Smooth muscle cell (in vitro differentiated cells): ENCODE results near the gene MPV17L2. TPM values are rescaled to one million over a fixed set of nuclear protein-coding genes. Genes with fewer than 3 reads are reported as not detected.

Source experiments
- DNase-seq: peaks from one replicate; lab custom pipeline; 2025; ENCODE audit not compliant: unreplicated experiment; lab: John Stamatoyannopoulos, UW
- H2AFZ ChIP-seq: fragments of 200-600 bp; sonication (generic); 2 replicates; pipeline ENCODE4 v1.6.0; 2016; ENCODE audit warnings: antibody characterized with exemption, low read depth, mild to moderate bottlenecking
- H3F3A ChIP-seq: fragments of 200-600 bp; sonication (generic); 2 replicates; pipeline ENCODE4 v1.6.0; 2017; ENCODE audit warnings: antibody characterized with exemption, low read depth
- H3K27ac ChIP-seq: fragments of 200-600 bp; sonication (generic); 2 replicates; pipeline ENCODE4 v1.5.1; 2016; ENCODE audit warnings: low read depth, mild to moderate bottlenecking
- H3K27me3 ChIP-seq: fragments of 200-600 bp; sonication (generic); 2 replicates; pipeline ENCODE4 v1.6.1; 2016; ENCODE audit warnings: low read depth, mild to moderate bottlenecking
- H3K36me3 ChIP-seq: fragments of 200-600 bp; sonication (generic); 2 replicates; pipeline ENCODE4 v1.5.1; 2016; ENCODE audit warnings: low read depth
- H3K4me1 ChIP-seq: fragments of 200-600 bp; sonication (generic); 2 replicates; pipeline ENCODE4 v1.5.1; 2016; ENCODE audit warnings: low read depth
- H3K4me2 ChIP-seq: fragments of 200-600 bp; sonication (generic); 2 replicates; pipeline ENCODE4 v1.6.0; 2016; ENCODE audit warnings: mild to moderate bottlenecking
- H3K4me3 ChIP-seq: fragments of 200-600 bp; sonication (generic); 2 replicates; pipeline ENCODE4 v1.5.1; 2016; ENCODE audit warnings: mild to moderate bottlenecking
- H3K79me2 ChIP-seq: fragments of 200-600 bp; sonication (generic); 2 replicates; pipeline ENCODE4 v1.6.0; 2016; ENCODE audit warnings: low read depth, mild to moderate bottlenecking
- H3K9ac ChIP-seq: fragments of 200-600 bp; sonication (generic); 2 replicates; pipeline ENCODE4 v1.6.0; 2016; ENCODE audit warnings: low read depth
- H3K9me3 ChIP-seq: fragments of 200-600 bp; sonication (generic); replicated peaks from 2 replicates; pipeline ENCODE4 v1.5.1; 2016; ENCODE audit warnings: low read depth
- H4K20me1 ChIP-seq: fragments of 200-600 bp; sonication (generic); 2 replicates; pipeline ENCODE4 v1.6.0; 2016; ENCODE audit warnings: low read depth
- WGBS: methylation state at CpG from one replicate; pipeline ENCODE4 v1.1.7; 2016; ENCODE audit warnings: low lambda C conversion rate; 5-methylcytosine and 5-hydroxymethylcytosine counted together
- polyA plus RNA-seq: library from polyadenylated mRNA; unstranded; fragments of >200 nt; fragmentation: Nextera tagmentation; extraction: Ambion mirVana; gene quantifications from 2 replicates; pipeline ENCODE4 v1.2.1, GENCODE V29; 2016
- total RNA-seq: library from RNA; depleted of rRNA; stranded (reverse); fragments of >200 nt; gene quantifications from 2 replicates; pipeline ENCODE4 v1.2.3, GENCODE V29; 2014
- TF ChIP-seq, protein P1 (sequence below): fragments of 200-600 bp; sonication (generic); IDR thresholded peaks from 2 replicates; pipeline ENCODE4 v1.5.1; 2017; ENCODE audit warnings: borderline replicate concordance, mild to moderate bottlenecking, antibody characterized with exemption; ENCODE audit not compliant: insufficient read depth, poor library complexity, severe bottlenecking

Gene MPV17L2
- total and polyA plus RNA-seq, 2 experiments from 2014 or later = 11.6 to 28.7 TPM

GRCh38 chr19:18160493-18160970 is 32.5 kb upstream of the MPV17L2 start:
- H3F3A ChIP-seq = no peaks in the 10 kb centered on the region
- H3K36me3 ChIP-seq = no peaks in the 10 kb centered on the region
- H3K4me3 ChIP-seq = no peak overlapping the region
- peaks cover 26% of the 10 kb centered on the region for H4K20me1 ChIP-seq
- H3K4me2 ChIP-seq = peak overlapping the region; percentile 76
- TF ChIP-seq, protein P1, sequence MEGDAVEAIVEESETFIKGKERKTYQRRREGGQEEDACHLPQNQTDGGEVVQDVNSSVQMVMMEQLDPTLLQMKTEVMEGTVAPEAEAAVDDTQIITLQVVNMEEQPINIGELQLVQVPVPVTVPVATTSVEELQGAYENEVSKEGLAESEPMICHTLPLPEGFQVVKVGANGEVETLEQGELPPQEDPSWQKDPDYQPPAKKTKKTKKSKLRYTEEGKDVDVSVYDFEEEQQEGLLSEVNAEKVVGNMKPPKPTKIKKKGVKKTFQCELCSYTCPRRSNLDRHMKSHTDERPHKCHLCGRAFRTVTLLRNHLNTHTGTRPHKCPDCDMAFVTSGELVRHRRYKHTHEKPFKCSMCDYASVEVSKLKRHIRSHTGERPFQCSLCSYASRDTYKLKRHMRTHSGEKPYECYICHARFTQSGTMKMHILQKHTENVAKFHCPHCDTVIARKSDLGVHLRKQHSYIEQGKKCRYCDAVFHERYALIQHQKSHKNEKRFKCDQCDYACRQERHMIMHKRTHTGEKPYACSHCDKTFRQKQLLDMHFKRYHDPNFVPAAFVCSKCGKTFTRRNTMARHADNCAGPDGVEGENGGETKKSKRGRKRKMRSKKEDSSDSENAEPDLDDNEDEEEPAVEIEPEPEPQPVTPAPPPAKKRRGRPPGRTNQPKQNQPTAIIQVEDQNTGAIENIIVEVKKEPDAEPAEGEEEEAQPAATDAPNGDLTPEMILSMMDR = no peak
- 93% methylated on average over 13 of the region's 13 CpGs for WGBS
- no peak for DNase-seq
- H2AFZ ChIP-seq = no peak overlapping the region
- H3K27ac ChIP-seq = no peak overlapping the region
- H3K9ac ChIP-seq = no peak overlapping the region
- H3K9me3 ChIP-seq = no peaks in the 10 kb centered on the region
- H3K79me2 ChIP-seq = peaks cover 3% of the 10 kb centered on the region
- peaks cover 3% of the 10 kb centered on the region for H3K4me1 ChIP-seq
- no peaks in the 10 kb centered on the region for H3K27me3 ChIP-seq

DNA sequence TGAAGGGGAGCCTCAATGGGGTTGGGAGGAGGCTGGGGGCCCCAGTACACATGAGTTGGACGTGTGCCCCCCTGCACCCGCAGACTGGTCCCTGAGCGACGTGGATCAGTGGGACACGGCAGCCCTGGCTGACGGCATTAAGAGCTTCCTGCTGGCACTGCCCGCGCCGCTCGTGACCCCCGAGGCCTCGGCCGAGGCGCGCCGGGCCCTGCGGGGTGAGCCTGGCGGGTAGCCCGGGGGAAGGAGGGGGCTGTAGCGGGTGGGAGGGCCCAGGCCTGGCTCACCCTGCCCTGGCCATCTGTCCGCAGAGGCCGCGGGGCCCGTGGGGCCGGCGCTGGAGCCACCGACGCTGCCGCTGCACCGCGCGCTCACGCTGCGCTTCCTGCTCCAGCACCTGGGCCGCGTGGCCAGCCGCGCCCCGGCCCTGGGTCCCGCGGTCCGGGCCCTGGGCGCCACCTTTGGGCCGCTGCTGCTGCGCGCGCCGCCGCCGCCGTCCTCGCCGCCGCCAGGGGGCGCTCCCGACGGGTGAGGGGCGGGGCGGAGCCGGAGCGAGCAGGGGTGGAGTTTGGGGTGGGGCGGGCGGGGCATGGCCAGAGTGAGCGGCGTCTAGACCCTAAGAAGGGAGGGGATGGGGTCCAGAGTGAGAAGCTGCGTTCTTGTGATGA is 31.9 kb upstream of the MPV17L2 start:
- no peaks in the 10 kb centered on the region for H3K79me2 ChIP-seq
- H2AFZ ChIP-seq = no peak overlapping the region
- 25% methylated on average over 58 of the region's 66 CpGs for WGBS
- peak; percentile 16 for DNase-seq
- H3K4me2 ChIP-seq = peak overlapping the region; percentile 76
- H3K27ac ChIP-seq = no peak overlapping the region
- TF ChIP-seq, protein P1 = peak; percentile 58
- H3K4me3 ChIP-seq = peak overlapping the region; percentile 29
- no peaks in the 10 kb centered on the region for H3F3A ChIP-seq
- H3K27me3 ChIP-seq = no peaks in the 10 kb centered on the region
- no peaks in the 10 kb centered on the region for H3K36me3 ChIP-seq
- H4K20me1 ChIP-seq = peaks cover 23% of the 10 kb centered on the region
- peaks cover 3% of the 10 kb centered on the region for H3K4me1 ChIP-seq
- H3K9ac ChIP-seq = no peak overlapping the region
- no peaks in the 10 kb centered on the region for H3K9me3 ChIP-seq

DNA sequence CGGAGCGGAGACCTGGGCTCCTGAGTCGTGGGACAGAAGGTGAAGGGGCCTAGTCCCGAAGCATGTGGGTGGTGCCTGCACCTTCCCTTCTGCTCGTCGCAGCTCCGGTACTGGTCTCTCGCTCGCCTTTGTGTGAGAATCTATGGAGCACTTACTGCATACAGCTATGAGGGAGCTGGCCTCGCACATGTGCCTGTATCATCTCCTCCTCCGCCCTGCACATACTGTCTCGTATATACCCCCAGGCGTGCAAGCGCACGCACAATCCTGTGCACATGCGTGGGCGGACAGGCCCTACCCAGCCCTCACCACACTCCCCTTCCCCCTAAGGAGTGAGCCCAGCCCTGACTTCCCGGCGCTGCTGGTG is 31.4 kb upstream of the MPV17L2 start:
- peak overlapping the region; percentile 76 for H3K4me2 ChIP-seq
- no peaks in the 10 kb centered on the region for H3K79me2 ChIP-seq
- TF ChIP-seq, protein P1 = no peak
- no peaks in the 10 kb centered on the region for H3K27me3 ChIP-seq
- H3K4me1 ChIP-seq = peaks cover 3% of the 10 kb centered on the region
- H3K36me3 ChIP-seq = no peaks in the 10 kb centered on the region
- H3K9me3 ChIP-seq = no peaks in the 10 kb centered on the region
- H2AFZ ChIP-seq = no peak overlapping the region
- no peak overlapping the region for H3K4me3 ChIP-seq
- H3F3A ChIP-seq = no peaks in the 10 kb centered on the region
- no peak overlapping the region for H3K27ac ChIP-seq
- no peak overlapping the region for H3K9ac ChIP-seq
- no peak for DNase-seq
- WGBS = 86% methylated on average over 18 of the region's 19 CpGs
- H4K20me1 ChIP-seq = peaks cover 22% of the 10 kb centered on the region

DNA sequence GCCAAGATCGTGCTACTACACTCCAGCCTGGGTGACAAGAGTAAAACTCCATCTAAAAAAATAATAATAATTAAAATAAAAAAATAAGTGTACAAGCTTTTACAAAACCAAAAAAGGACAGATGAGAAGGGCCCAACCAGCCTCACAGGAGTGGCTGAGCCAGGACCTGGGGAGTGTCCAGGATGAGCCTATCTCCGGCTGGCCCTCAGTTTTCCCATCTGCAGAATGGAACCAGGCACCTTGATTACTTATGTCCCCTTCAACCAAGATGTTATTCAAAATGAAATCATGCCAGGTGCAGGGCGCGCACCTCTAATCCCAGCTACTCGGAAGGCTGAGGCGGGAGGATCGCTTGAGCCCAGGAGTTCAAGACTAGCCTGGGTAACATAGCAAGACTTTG is 28.9 kb upstream of the MPV17L2 start:
- Histone ChIP-seq H2AFZ (no peak overlapping the region), H3K36me3 (no peaks in the 10 kb centered on the region), H3K4me1 (no peaks in the 10 kb centered on the region), H3K79me2 (no peaks in the 10 kb centered on the region), H3F3A (no peaks in the 10 kb centered on the region), H3K27ac (no peak overlapping the region), H3K27me3 (no peaks in the 10 kb centered on the region), H3K9ac (no peak overlapping the region), H3K4me3 (no peak overlapping the region), H3K9me3 (no peaks in the 10 kb centered on the region), H3K4me2 (no peak overlapping the region), H4K20me1 (peaks cover 13% of the 10 kb centered on the region)
- WGBS = 98% methylated on average over 7 of the region's 7 CpGs
- DNase-seq = no peak
- TF ChIP-seq, protein P1 = no peak
